CD4-positive, alpha-beta T cell treated with Interleukin-4 for 1 hour (primary cell): Measurements from ENCODE around the gene SDF4.
"Not testable (repeated sequence)": the region's sequence is repeated elsewhere in the genome, so short reads cannot be mapped to it uniquely, and the experiment has no call there.

Experiments used
- DNase-seq, 2 donors: peaks; one replicate each; pipeline ENCODE4 v3.0.0-alpha.2; 2020 to 2022

Gene SDF4

DNA sequence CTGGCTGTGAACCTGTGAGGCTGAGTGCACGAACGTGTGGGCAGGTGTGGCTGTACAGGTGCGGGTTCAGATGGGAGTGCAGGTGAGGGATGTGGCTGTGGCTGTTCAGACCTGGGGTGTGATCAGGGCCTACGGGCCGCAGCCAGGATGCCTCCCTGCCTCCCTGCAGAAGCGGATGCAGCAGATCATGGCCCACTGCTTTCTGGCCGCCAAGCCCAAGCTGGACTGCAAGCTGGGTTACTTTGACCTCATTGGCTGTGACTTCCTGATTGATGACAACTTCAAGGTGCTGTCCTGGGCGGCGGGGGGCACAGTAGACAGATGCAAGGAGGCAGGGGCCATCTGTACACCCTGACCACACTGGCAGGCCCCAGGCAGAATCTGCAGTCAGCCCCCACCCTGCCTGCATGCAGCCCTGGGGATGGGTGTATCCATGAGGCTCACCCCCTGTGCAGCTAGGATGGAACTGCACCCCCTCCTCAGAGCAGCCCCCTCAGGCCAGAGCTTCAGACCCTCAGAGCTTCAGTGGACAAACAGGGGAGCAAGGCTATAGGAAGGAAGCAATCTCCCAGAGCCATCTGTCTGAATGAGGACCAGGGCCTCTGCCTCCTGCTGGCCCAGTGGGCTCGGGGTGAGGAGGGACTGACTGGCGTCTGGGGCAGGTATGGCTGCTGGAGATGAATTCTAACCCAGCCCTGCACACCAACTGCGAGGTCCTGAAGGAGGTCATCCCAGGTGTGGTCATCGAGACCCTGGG is 35.2 kb downstream of the SDF4 start:
- DNase-seq = no peak

- not testable (repeated sequence) for DNase-seq
Measured at GRCh38 chr1:1195726-1196125, 36.1 kb downstream of the SDF4 start.

DNA sequence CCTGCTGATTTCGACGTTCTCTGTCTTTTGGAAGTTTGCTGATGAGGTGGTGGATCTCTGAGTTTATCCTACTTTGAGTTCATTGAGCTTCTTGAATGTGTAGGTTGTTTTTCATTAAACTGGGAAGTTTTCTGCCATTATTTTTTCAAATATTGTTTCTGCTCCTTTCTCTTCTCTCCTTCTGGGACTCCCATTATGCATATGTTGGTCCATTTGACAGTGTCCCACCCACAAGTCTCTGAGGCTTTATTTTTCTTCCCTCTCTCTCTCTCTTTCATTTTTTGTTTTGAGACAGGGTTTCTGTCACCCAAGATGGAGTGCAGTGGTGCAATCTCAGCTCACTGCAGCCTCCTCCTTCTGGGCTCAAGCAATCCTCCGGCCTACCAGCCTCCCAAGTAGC is 37.1 kb downstream of the SDF4 start:
- no peak for DNase-seq

DNA sequence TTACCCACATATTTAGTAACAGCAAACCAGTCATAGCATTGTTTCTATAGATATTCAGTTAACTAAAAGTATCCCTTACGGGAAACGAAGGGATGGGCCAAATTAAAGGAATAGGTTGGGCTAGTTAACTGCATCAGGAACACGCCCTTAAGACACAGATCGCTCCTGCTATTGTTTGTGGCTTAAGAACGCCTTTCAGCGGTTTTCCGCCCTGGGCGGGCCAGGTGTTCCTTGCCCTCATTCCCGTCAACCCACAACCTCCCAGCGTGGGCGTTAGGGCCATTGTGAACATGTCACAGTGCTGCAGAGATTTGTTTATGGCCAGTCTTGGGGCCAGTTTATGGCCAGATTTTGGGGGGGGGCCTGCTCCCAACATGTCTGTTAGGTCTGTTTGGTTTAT is 40.1 kb downstream of the SDF4 start:
- no peak for DNase-seq

DNA sequence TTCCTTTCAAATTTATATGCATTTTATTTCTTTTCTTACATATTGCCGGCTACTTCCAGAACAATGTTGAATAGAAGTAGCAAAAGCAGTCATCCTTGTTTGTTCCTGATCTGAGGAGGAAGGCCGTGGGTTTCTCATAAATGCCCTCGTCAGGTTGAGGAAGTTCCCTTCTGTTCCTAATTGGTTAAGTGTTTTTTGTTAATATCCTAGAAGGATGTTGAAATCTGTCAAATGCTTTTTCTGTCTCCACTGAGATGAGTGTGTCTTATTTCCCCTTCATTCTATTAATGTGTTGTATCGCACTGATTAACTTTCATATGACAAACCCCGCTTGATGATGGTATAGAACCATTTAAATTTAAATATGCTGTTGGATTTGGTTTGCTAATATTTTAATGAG is 42.7 kb downstream of the SDF4 start:
- DNase-seq = no peak

DNA sequence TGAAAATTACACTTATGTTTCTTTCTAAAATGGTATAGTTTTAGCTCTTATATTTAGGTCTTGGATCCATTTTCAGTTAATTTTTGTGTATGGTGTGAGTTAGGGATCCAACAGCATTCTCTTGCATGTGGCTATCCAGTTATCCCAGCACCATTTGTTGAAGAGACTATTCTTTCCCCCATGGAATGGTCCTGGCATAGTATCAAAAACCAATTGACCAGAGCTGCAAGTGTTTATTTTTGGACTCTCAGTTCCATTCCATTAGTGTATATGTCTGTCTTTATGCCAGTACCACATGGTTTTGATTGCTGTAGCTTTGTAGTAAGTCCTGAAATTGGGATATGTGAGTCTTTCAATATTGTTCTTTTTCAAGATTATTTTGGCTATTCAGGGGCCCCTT is 43.9 kb downstream of the SDF4 start:
- no peak for DNase-seq

DNA sequence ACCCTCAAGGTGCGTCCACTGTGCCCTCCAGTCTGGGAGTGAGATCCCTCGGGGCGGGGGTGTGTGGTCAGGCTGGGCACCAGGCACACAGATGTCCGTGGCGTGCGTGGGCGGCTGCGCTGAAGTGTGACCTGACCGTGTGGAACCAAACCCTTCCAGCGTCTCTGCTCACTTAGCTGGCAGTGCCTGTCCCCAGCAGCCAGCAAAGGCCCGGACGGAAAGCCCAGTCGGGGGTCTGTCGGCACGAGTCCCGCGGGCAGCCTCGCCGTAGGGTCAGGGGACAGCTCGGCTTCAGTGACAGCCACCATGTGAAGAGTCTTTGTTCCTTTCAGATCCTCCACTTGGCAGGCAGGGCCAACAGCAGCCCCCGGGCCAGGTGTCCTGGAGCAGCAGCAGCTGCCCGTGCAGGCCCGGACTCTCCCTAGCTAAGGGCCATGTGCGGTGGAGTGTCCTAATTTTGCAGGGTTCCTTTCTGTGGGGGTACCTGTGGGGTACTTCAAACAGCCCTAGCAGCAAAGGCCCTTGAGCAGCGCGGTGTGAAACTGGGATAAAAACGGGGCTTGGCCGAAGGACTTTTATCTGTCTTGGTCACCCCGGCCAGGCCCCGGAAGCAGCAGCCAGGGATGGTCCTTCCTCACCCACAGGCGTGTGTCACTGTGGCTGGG is 46.6 kb downstream of the SDF4 start:
- DNase-seq = no peak

- DNase-seq = no peak
Measured at GRCh38 chr1:1183833-1184775, 47.7 kb downstream of the SDF4 start.

DNA sequence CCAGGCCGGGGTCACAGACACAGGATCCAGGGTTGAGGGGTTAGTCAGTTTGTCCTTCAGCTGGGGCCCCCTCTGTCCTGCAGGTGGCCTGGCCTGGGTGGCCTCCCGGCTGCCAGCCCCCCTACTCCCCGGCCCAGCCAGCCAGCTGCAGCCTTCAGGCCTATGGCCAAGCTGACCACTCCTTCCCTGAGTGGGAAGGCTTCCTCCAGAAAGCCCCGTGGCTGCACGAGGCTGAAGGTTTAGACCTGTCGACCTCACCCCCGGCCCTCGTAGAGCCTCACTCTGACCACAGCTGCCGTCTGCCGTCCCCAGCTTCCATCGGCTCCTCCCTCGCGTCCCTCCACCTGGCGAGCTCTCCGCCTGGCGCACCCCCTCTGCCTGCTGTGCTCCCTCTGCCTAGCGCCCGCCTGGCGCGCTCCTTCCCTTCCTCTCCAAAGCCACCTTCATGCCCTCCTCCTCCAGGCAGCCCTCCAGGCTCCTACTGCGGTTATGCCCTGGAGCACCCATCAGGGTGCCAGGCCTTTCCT is 48.5 kb downstream of the SDF4 start:
- DNase-seq = no peak

GRCh38 chr1:1182491-1183220 is 49.1 kb downstream of the SDF4 start:
- no peak for DNase-seq

DNA sequence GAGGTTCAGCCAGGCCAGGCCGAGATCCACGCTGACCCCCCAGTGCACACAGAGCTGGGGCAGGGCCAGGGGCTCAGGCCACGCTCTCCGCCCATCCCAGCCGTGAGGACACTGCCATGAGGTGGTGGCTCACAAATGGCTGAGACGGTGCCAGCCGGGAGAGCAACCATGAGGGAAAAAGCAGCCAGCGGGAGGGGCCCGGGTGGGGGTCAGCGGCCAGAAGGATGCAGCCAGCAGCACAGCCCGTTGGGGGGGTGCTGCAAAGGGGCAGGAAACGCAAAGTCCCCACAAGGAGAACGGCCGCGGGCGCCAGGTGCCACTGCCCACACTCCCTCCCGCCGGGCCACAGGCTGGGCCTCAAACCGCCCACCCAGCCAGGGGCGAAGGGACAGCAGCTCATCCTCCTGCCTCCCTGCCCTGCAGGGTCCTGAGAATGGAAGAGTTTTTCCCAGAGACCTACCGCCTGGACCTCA is 49.8 kb downstream of the SDF4 start:
- DNase-seq = no peak

- no peak for DNase-seq
Measured at GRCh38 chr1:1181129-1181937, 50.5 kb downstream of the SDF4 start.

GRCh38 chr1:1179983-1180861 is 51.6 kb downstream of the SDF4 start:
- no peak for DNase-seq

- no peak for DNase-seq
Measured at GRCh38 chr1:1179346-1179982, 52.3 kb downstream of the SDF4 start.

GRCh38 chr1:1178794-1179331 is 52.9 kb downstream of the SDF4 start:
- no peak for DNase-seq

DNA sequence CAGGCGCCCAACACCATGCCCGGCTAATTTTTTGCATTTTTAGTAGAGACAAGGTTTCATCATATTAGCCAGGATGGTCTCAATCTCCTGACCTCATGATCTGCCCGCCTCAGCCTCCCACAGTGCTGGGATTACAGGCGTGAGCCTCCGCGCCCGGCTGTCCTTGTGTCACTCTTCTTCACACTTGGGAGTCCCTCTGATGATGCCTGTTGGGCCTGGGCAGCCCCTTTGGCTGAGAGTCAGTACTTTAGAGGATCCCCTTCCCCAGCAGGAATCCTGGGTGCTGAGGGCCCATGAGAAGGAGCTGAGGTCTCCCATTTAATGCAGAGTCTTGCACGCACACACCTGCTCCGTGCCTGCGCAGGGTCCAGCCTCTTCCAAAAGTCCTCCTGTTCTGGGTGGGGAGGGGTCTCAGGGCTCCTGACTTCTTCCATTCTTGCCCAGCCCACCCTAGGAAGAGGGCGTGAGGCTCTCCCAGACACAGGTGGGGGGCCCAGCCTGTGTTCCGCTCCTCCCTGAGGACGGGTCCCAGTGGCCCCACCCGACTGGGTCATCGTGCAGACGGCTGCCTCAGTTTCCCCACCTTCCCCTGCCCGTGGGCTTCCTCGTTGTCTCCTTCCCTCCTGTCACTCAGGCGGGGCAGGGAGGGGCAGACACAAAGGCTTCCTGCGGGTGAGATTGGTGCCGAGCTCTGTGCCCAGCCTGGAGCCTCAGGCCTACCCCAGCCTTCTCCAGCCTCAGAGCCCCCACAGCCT is 54.2 kb downstream of the SDF4 start:
- no peak for DNase-seq

- DNase-seq = no peak
Measured at GRCh38 chr1:1176931-1177330, 54.9 kb downstream of the SDF4 start.

DNA sequence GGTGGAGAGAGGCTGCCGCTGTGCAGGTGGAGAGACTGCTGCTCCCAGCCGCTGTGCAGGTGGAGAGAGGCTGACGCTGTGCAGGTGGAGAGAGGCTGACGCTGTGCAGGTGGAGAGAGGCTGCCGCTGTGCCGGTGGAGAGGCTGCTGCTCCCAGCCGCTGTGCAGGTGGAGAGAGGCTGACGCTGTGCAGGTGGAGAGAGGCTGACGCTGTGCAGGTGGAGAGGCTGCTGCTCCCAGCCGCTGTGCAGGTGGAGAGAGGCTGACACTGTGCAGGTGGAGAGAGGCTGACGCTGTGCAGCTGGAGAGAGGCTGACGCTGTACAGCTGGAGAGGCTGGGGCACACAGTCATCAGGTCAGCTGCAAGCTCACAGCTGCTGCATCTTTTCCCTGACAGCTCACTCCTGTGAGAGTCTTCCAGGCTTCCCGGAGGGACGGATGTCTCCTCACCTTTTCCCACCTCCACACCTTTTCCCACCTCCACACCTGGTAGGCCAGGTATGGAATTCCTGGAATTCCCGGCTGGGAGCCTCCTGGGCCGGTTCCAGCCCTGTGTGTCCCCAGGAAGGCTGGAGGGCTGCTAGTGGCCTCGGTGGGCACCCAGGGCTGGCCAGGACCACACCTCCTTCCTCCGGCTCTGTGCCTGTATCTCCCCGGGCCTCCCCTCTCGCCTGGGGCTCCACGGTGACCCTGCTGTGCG is 55.6 kb downstream of the SDF4 start:
- DNase-seq = not testable (repeated sequence)
